DND-41 (cell line): Measurements from ENCODE around the gene CAPN2.

Experiments
- CTCF ChIP-seq: IDR thresholded peaks from 2 replicates; pipeline ENCODE4 v1.5.1; 2012; ENCODE audit warnings: borderline replicate concordance, low read length, moderate library complexity, mild to moderate bottlenecking; ENCODE audit not compliant: poor library complexity, severe bottlenecking; ENCODE audit errors: extremely low read depth
- EZH2 ChIP-seq: IDR thresholded peaks from 3 replicates; pipeline ENCODE4 v1.6.1; 2012; ENCODE audit warnings: borderline replicate concordance, low read depth, mild to moderate bottlenecking, moderate library complexity, low read length, inconsistent platforms; ENCODE audit not compliant: severe bottlenecking

DNA sequence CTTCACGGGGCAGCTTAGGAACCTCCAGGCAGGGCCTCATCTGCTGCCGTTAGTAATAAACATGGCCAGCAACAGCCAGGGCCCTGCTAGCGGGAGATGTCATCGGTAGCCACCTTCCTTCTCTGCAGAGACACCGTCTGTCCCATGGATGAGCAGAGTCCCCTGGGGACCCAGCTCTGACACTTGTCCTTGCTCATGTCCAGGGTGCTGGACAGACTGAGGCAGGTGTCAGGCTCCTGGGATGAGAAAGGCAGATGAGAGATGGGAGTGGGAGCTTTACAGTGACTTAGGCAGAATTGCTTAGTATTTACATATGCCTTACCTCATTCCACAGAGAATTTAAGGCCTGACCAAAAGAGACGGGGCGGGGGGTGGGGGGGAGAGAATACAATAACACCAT lies 25.0 kb downstream of the CAPN2 start:
- TF ChIP-seq CTCF (no peak), EZH2 (no peak)
